Neural crest cell (in vitro differentiated cells): Measurements from ENCODE around the gene CSKMT. TPM values are rescaled to one million over a fixed set of nuclear protein-coding genes. Genes with fewer than 3 reads are reported as not detected.

Experiments used
- DNase-seq: peaks from one replicate; pipeline ENCODE4 v3.0.0; 2021; ENCODE audit warnings: low read depth, mixed read lengths, low spot score
- H3K27ac Mint-ChIP-seq: one replicate; pipeline ENCODE4 v1.8.0; 2021; ENCODE audit warnings: mild to moderate bottlenecking, mixed read lengths; ENCODE audit not compliant: unreplicated experiment
- H3K27me3 Mint-ChIP-seq: 2 replicates; pipeline ENCODE4 v1.8.0; 2021; ENCODE audit warnings: low read depth, mild to moderate bottlenecking, mixed read lengths
- H3K36me3 Mint-ChIP-seq: 2 replicates; pipeline ENCODE4 v1.8.0; 2021; ENCODE audit warnings: low read depth, mild to moderate bottlenecking, mixed read lengths
- H3K4me1 Mint-ChIP-seq: 2 replicates; pipeline ENCODE4 v1.8.0; 2021; ENCODE audit warnings: mixed read lengths
- H3K4me3 Mint-ChIP-seq: one replicate; pipeline ENCODE4 v1.8.0; 2021; ENCODE audit warnings: mild to moderate bottlenecking, mixed read lengths
- H3K9me3 Mint-ChIP-seq: 2 replicates; pipeline ENCODE4 v1.8.0; 2021; ENCODE audit warnings: mixed read lengths
- total RNA-seq: library from RNA; stranded (reverse); gene quantifications from 2 replicates; pipeline ENCODE4 v1.2.1, GENCODE V29; 2021
- TF ChIP-seq, protein P1 (sequence below): fragments of 200-600 bp; sonication (generic); conservative IDR thresholded peaks from 2 replicates; pipeline ENCODE4 v1.5.0; 2021; ENCODE audit warnings: antibody characterized with exemption, mild to moderate bottlenecking

CSKMT gene
- total RNA-seq, 1 donor from 2014 or later: 57.0 TPM

DNA sequence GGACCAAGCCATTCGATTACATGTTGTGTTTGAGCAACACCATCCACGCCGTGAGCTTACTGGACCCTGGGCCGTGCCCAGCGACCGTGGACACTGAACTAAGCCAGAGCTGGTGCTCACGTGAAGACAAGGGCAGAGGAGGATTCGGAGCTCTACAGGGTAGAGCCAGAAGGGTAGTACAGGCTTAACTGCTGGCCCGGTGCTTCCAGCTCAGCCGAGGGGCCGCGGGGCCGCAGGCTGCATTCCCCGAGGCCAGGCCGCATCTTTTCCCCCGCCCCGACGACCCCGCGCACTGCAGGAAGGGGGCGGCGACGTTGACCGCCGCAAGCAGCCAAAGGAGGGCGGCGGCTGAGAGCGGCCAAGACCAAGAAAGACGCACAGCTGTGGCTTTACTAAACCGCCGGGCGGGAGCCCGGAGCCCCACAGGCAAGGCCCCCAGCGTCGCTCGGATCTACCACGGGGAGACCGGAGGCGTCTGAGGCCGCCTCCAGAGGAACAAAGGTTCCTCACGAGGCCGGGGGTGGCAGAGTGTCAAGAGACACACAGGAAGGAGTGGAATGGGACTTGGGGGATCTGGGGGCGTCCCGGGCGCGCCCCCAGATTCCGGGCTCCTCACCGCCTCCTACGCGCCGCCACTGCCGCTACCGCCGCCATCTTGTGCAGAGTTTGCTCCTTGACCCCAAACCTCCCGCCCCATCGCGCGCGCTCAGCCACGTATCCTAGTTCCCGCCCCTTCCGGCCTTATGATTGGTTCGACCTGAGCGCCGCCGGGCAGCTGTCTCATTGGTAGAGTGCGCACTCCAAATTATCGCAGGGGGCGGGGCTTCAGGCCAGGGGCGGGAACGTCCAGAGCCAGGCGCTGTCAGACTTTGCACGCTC lies 18.9 kb upstream of the CSKMT start, which contains the start of gene GANAB:
GANAB (minus strand) TSS at position 668 of the 879 bp plus-strand sequence; CDS start at position 654, 14 bp downstream.
- Mint-ChIP-seq H3K4me3 (peak within 1 kb of the TSS; percentile 99), H3K4me1 (peaks cover 18% of the 10 kb centered on the region), H3K36me3 (peaks cover 2% of the 10 kb centered on the region), H3K27ac (peak within 1 kb of the TSS; percentile 99), H3K9me3 (no peaks in the 10 kb centered on the region), H3K27me3 (peaks cover 3% of the 10 kb centered on the region)
- peak; percentile 98 for DNase-seq
- TF ChIP-seq, protein P1, sequence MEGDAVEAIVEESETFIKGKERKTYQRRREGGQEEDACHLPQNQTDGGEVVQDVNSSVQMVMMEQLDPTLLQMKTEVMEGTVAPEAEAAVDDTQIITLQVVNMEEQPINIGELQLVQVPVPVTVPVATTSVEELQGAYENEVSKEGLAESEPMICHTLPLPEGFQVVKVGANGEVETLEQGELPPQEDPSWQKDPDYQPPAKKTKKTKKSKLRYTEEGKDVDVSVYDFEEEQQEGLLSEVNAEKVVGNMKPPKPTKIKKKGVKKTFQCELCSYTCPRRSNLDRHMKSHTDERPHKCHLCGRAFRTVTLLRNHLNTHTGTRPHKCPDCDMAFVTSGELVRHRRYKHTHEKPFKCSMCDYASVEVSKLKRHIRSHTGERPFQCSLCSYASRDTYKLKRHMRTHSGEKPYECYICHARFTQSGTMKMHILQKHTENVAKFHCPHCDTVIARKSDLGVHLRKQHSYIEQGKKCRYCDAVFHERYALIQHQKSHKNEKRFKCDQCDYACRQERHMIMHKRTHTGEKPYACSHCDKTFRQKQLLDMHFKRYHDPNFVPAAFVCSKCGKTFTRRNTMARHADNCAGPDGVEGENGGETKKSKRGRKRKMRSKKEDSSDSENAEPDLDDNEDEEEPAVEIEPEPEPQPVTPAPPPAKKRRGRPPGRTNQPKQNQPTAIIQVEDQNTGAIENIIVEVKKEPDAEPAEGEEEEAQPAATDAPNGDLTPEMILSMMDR: no peak

DNA sequence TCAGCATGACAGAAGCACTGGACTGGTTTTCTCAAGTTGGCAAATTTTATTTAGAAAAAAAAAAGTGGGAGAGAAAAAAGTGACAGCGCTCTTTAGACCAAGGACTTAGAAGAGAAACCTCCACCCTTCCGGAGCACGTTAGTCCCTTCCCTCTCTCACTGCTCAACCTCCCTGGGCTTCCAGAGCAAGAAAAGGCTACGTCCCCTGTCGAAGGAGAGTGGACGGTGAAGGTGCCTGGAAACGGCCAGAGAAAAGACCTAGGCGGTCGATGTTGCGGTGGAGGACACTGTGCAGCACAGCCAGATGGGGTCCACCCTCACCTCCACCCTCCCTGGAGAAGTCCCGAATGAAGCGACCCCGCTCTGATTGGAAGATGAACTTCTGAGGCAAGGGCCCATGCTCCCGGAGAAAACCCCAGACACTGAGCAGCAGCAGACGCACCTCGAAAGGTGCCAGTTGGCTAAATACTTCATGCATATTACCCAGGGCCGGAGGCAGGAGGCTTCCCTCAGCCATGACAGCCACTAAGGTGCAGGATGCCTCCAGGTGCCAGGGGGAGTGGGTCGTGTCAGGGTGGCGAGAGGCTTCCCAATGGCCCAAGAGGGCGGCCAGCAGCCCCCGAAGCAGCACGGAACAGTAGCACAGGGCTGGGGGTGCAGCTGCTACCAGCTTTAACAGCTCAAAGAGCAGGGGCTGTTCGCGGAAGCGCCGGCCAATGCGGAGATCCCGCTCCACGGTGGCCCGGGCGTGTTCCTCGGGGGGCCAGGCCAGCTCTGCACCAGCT lies 18.1 kb upstream of the CSKMT start:
- TF ChIP-seq, protein P1: no peak

DNA sequence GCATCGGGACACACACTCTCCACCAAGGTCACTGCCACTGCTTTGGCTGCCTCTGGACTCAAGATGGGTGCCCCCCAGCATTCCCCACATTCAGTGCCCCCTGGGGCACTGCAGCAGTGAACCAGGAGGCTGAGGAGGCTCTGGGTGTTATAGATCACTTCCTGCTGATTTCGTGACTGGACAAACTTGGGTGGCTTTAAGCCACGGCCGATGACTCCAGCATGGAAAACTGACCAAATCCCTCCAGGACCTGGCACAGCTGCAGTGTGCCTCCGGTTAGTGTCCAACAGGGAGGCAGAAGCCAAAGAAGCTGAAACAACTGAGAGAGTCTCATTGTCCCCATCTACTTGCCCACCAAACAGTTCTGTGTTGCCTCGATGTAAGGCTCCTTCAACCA lies 17.5 kb upstream of the CSKMT start:
- no peaks in the 10 kb centered on the region for H3K9me3 Mint-ChIP-seq
- H3K36me3 Mint-ChIP-seq: peaks cover 2% of the 10 kb centered on the region
- no peak for DNase-seq
- H3K4me3 Mint-ChIP-seq: no peak overlapping the region
- TF ChIP-seq, protein P1: no peak
- H3K4me1 Mint-ChIP-seq: peaks cover 23% of the 10 kb centered on the region
- H3K27ac Mint-ChIP-seq: no peak overlapping the region
- peaks cover 3% of the 10 kb centered on the region for H3K27me3 Mint-ChIP-seq

More for the DNA sequence above, 18.1 kb upstream of the CSKMT start:
- Mint-ChIP-seq H3K9me3 (no peaks in the 10 kb centered on the region), H3K36me3 (peaks cover 2% of the 10 kb centered on the region), H3K4me3 (peak overlapping the region; percentile 99), H3K27me3 (peaks cover 3% of the 10 kb centered on the region), H3K27ac (peak overlapping the region; percentile 99), H3K4me1 (peaks cover 18% of the 10 kb centered on the region)
- DNase-seq: no peak

DNA sequence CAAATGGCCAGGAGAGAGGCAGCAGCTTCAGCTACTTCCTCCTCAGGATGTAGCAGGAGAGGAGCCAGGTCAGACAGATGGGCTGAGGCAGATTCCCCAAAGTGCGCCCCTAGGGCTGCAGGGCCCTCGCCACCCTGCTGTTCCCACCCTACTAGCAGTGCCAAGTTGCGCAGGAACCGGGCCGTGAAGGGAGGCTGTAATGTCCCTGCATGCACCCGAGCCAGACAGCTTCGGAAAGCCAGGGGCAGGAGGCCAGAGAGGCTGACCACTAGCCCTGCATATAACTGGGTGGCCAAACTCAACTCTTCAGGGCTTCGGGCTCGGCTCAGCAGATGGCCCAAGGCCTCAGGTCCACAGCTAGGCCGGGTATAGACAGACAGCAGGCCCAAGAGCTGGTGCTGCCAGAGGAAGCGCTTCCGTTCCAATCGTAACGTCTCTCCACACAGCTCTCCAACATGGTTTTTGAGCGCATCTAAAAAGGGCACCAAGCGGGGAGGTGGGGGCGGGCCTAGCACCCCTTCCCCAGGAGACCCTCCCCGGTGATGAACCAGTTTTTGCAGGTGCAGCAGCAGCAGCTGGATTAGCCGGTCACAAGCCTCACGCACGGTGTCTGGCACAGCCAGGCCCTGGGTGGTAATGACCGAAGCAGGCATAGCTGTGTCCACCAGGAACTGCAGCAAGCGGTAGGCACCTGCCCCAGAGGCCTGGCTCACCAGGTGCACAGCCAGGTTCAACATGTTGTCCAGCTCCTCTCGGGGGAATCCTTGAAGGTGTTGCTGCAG lies 16.7 kb upstream of the CSKMT start:
- H3K36me3 Mint-ChIP-seq: peaks cover 2% of the 10 kb centered on the region
- peaks cover 28% of the 10 kb centered on the region for H3K4me1 Mint-ChIP-seq
- no peak overlapping the region for H3K27ac Mint-ChIP-seq
- H3K4me3 Mint-ChIP-seq: no peak overlapping the region
- TF ChIP-seq, protein P1: no peak
- H3K9me3 Mint-ChIP-seq: no peaks in the 10 kb centered on the region
- H3K27me3 Mint-ChIP-seq: peaks cover 3% of the 10 kb centered on the region
- DNase-seq: no peak

- Mint-ChIP-seq H3K27ac (no peak overlapping the region), H3K27me3 (peaks cover 3% of the 10 kb centered on the region), H3K36me3 (peaks cover 2% of the 10 kb centered on the region), H3K4me1 (peaks cover 32% of the 10 kb centered on the region), H3K9me3 (no peaks in the 10 kb centered on the region), H3K4me3 (peak overlapping the region; percentile 51)
- no peak for DNase-seq
- TF ChIP-seq, protein P1: no peak
These were observed 16.1 kb upstream of the CSKMT start for GRCh38 chr11:62648967-62649364.
